Astrocyte (in vitro differentiated cells and primary cell): Measurements from ENCODE around the gene MED4. TPM values are rescaled to one million over a fixed set of nuclear protein-coding genes. Genes with fewer than 3 reads are reported as not detected.

Experiments used
- DNase-seq: peaks from one replicate; pipeline ENCODE4 v3.0.0-alpha.2; 2010; ENCODE audit warnings: low read depth
- FAIRE-seq: peaks from 2 replicates; lab custom pipeline; 2011; peaks lifted over from hg19 to GRCh38; lab: Jason Lieb, UNC
- H2AFZ ChIP-seq: 2 replicates; pipeline ENCODE4 v1.6.0; 2012; ENCODE audit warnings: low read depth, low read length, inconsistent platforms
- H3K27ac ChIP-seq: 2 replicates; pipeline ENCODE4 v1.5.1; 2011; ENCODE audit warnings: low read depth, low read length, inconsistent platforms
- H3K27me3 ChIP-seq: 2 replicates; pipeline ENCODE4 v1.6.0; 2011; ENCODE audit warnings: low read length, inconsistent platforms; ENCODE audit not compliant: insufficient read depth
- H3K36me3 ChIP-seq: 2 replicates; pipeline ENCODE4 v1.5.1; 2011; ENCODE audit warnings: low read length, inconsistent platforms; ENCODE audit not compliant: insufficient read depth
- H3K4me1 ChIP-seq: 2 replicates; pipeline ENCODE4 v1.5.1; 2011; ENCODE audit warnings: low read length, inconsistent platforms; ENCODE audit not compliant: insufficient read depth
- H3K4me2 ChIP-seq: 2 replicates; pipeline ENCODE4 v1.6.0; 2012; ENCODE audit warnings: low read length, inconsistent platforms
- H3K4me3 ChIP-seq: 2 replicates; pipeline ENCODE4 v1.5.1; 2011; ENCODE audit warnings: low read depth, mild to moderate bottlenecking, low read length, inconsistent platforms; ENCODE audit not compliant: insufficient read depth
- H3K79me2 ChIP-seq: 2 replicates; pipeline ENCODE4 v1.6.0; 2012; ENCODE audit warnings: mild to moderate bottlenecking, low read length, inconsistent platforms; ENCODE audit not compliant: insufficient read depth
- H3K9ac ChIP-seq: 2 replicates; pipeline ENCODE4 v1.6.0; 2012; ENCODE audit warnings: mild to moderate bottlenecking, low read length, inconsistent platforms
- H3K9me3 ChIP-seq: 2 replicates; pipeline ENCODE4 v1.5.1; 2012; ENCODE audit warnings: low read depth, mild to moderate bottlenecking, low read length, inconsistent platforms; ENCODE audit not compliant: insufficient read depth
- H4K20me1 ChIP-seq: 2 replicates; pipeline ENCODE4 v1.6.0; 2012; ENCODE audit warnings: low read length, inconsistent platforms; ENCODE audit not compliant: insufficient read depth
- H3K27ac Mint-ChIP-seq: one replicate; pipeline ENCODE4 v1.8.0; 2021; ENCODE audit warnings: mild to moderate bottlenecking, mixed read lengths; ENCODE audit not compliant: unreplicated experiment
- H3K27me3 Mint-ChIP-seq: one replicate; pipeline ENCODE4 v1.8.0; 2021; ENCODE audit warnings: low read depth, mixed read lengths; ENCODE audit not compliant: unreplicated experiment
- H3K36me3 Mint-ChIP-seq: one replicate; pipeline ENCODE4 v1.8.0; 2021; ENCODE audit warnings: low read depth, mixed read lengths; ENCODE audit not compliant: unreplicated experiment
- H3K4me1 Mint-ChIP-seq: one replicate; pipeline ENCODE4 v1.8.0; 2021; ENCODE audit warnings: low read depth, mixed read lengths; ENCODE audit not compliant: unreplicated experiment
- H3K4me3 Mint-ChIP-seq: one replicate; pipeline ENCODE4 v1.8.0; 2021; ENCODE audit warnings: mild to moderate bottlenecking, moderate library complexity, mixed read lengths; ENCODE audit not compliant: unreplicated experiment
- H3K9me3 Mint-ChIP-seq: one replicate; pipeline ENCODE4 v1.8.0; 2021; ENCODE audit warnings: mild to moderate bottlenecking, mixed read lengths; ENCODE audit not compliant: unreplicated experiment
- CTCF ChIP-seq: IDR thresholded peaks from 2 replicates; pipeline ENCODE4 v1.5.1; 2011; ENCODE audit warnings: low read depth, mild to moderate bottlenecking, inconsistent platforms, low read length, moderate library complexity; ENCODE audit not compliant: insufficient read depth
- EZH2 ChIP-seq: IDR thresholded peaks from 2 replicates; pipeline ENCODE4 v1.6.1; 2012; ENCODE audit warnings: mild to moderate bottlenecking, low read length, inconsistent platforms; ENCODE audit not compliant: insufficient read depth
- total RNA-seq: library from RNA; stranded (reverse); gene quantifications from 2 replicates; pipeline ENCODE4 v1.2.1, GENCODE V29; 2021

Gene MED4
- total RNA-seq, 1 donor from 2014 or later = 37.5 TPM

DNA sequence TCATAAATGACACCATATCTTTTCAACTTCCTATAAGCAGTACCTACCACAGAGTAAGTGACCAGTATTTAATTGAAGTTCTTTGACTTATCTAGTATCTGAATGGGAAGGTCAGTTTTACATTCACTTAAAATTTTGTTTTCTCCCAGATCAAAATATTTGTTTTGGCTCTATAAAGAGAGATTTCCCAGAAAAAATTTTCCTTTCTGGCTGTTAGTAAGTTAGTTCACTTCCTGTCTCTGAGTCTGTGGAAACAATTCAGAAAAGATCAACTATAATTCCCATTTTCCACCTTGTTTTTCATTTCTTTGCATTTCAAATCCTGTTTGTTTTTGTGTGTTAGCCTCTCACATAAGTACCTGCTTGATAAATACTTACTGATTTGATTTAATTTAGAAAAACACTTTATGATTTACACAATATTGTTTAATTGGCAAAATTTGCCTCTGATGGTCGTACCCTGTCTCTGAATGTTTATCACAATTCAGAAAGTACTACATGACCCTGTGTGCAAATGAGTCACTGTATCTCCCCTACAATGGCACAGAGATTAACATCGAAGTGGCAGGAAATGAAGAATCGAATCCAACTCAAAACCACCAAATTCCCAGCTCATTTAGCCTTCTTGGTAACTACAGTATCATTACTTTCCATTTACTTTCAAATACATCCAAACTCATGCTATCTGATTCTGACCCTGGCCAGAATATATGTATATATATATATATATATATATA, 15.4 kb upstream of the MED4 start:
- peaks cover 23% of the 10 kb centered on the region for H3K4me1 Mint-ChIP-seq
- peak overlapping the region; percentile 53 for H3K4me2 ChIP-seq
- no peaks in the 10 kb centered on the region for H3K36me3 ChIP-seq
- no peaks in the 10 kb centered on the region for H4K20me1 ChIP-seq
- peak; percentile 36 for DNase-seq
- peaks cover 5% of the 10 kb centered on the region for H3K4me1 ChIP-seq
- no peak overlapping the region for H3K4me3 Mint-ChIP-seq
- TF ChIP-seq CTCF = no peak
- no peaks in the 10 kb centered on the region for H3K9me3 ChIP-seq
- no peak overlapping the region for H3K9ac ChIP-seq
- H3K27ac Mint-ChIP-seq = no peak overlapping the region
- no peaks in the 10 kb centered on the region for H3K79me2 ChIP-seq
- no peaks in the 10 kb centered on the region for H3K9me3 Mint-ChIP-seq
- H3K27me3 Mint-ChIP-seq = peaks cover 2% of the 10 kb centered on the region
- no peak for FAIRE-seq
- peak overlapping the region; percentile 16 for H3K4me3 ChIP-seq
- H3K36me3 Mint-ChIP-seq = no peaks in the 10 kb centered on the region
- no peaks in the 10 kb centered on the region for H3K27me3 ChIP-seq
- peak overlapping the region; percentile 36 for H2AFZ ChIP-seq
- no peak overlapping the region for H3K27ac ChIP-seq

- Mint-ChIP-seq H3K4me3 (no peak overlapping the region), H3K27ac (no peak overlapping the region), H3K9me3 (no peaks in the 10 kb centered on the region), H3K36me3 (no peaks in the 10 kb centered on the region), H3K27me3 (peaks cover 2% of the 10 kb centered on the region), H3K4me1 (peaks cover 16% of the 10 kb centered on the region)
- Histone ChIP-seq H3K9ac (no peak overlapping the region), H2AFZ (no peak overlapping the region), H3K27ac (no peak overlapping the region), H3K9me3 (no peaks in the 10 kb centered on the region), H3K27me3 (no peaks in the 10 kb centered on the region), H3K4me3 (no peak overlapping the region), H4K20me1 (no peaks in the 10 kb centered on the region), H3K4me1 (peaks cover 5% of the 10 kb centered on the region), H3K36me3 (no peaks in the 10 kb centered on the region), H3K79me2 (no peaks in the 10 kb centered on the region), H3K4me2 (no peak overlapping the region)
- FAIRE-seq (no peak), DNase-seq (no peak)
- TF ChIP-seq CTCF = no peak
These were observed 13.2 kb upstream of the MED4 start for GRCh38 chr13:48108106-48108505.

DNA sequence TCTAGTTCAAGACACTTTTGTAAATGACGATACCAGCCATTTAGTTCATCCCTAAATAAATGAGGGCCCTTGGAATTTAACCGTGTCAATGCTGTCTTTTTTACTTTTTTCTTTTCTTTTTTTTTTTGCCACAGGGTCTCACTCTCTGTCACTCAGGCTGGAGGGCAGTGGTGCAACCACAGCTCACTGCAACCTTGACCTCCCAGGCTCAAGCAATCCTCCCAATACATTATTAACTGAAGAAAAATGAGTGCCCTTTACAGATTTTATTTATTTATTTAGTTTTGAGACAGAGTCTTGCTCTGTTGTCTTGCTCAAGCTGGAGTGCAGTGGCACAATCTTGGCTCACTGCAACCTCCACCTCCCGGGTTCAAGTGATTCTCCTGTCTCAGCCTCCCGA, 2.9 kb upstream of the MED4 start:
- TF ChIP-seq CTCF (no peak), EZH2 (no peak)
- no peaks in the 10 kb centered on the region for H3K9me3 Mint-ChIP-seq

More for the DNA sequence above, 2.9 kb upstream of the MED4 start:
- no peak overlapping the region for H3K4me3 Mint-ChIP-seq
- Histone ChIP-seq H3K9me3 (no peaks in the 10 kb centered on the region), H3K9ac (no peak overlapping the region), H4K20me1 (peaks cover 13% of the 10 kb centered on the region), H3K27ac (no peak overlapping the region), H3K36me3 (no peaks in the 10 kb centered on the region), H3K4me1 (peaks cover 10% of the 10 kb centered on the region), H3K27me3 (no peaks in the 10 kb centered on the region), H3K4me2 (no peak overlapping the region), H3K79me2 (peaks cover 22% of the 10 kb centered on the region), H2AFZ (no peak overlapping the region), H3K4me3 (no peak overlapping the region)
- no peaks in the 10 kb centered on the region for H3K36me3 Mint-ChIP-seq
- no peak for FAIRE-seq
- H3K27ac Mint-ChIP-seq = no peak overlapping the region
- no peak for DNase-seq
- H3K4me1 Mint-ChIP-seq = peaks cover 6% of the 10 kb centered on the region
- H3K27me3 Mint-ChIP-seq = no peaks in the 10 kb centered on the region
